Lower leg skin (tissue), 4 donors: ENCODE measurements around the gene WEE2. TPM values are rescaled to one million over a fixed set of nuclear protein-coding genes. Genes with fewer than 3 reads are reported as not detected.

ENCODE experiments used
- DNase-seq, 2 donors: peaks; one replicate each; pipeline ENCODE4 v3.0.0-alpha.2; 2019; ENCODE audit warnings: low spot score in 2 of 2
- H3K4me3 ChIP-seq: fragments of 200-600 bp; sonication (generic); 2 replicates; pipeline ENCODE4 v1.5.1; 2017; ENCODE audit warnings: mild to moderate bottlenecking, low read depth; ENCODE audit not compliant: poor library complexity, severe bottlenecking
- POLR2A ChIP-seq, 2 donors: fragments of 450-650 bp; IDR thresholded peaks; one replicate each; pipeline ENCODE4 v1.6.1; 2016 to 2017; ENCODE audit warnings: antibody characterized with exemption in 2 of 2, mild to moderate bottlenecking in 1 of 2, moderate library complexity in 1 of 2
- WGBS, 2 donors: methylation state at CpG; one replicate each; pipeline ENCODE4 v1.1.5; 2018; 5-methylcytosine and 5-hydroxymethylcytosine counted together
- intact Hi-C: fragments of 100-400 bp; cut with DNase I; formaldehyde crosslinking; loops from one replicate; pipeline ENCODE4 v1.15.0; 2023; ENCODE audit warnings: low total_unique reads
- total RNA-seq, 4 donors: library from RNA; depleted of rRNA; stranded (reverse); fragments of >200 nt; gene quantifications; one replicate each; pipeline ENCODE4 v1.1.0, GENCODE V29; 2016
- TF ChIP-seq, protein P1 (sequence below), 3 donors: fragments of 450-650 bp; IDR thresholded peaks; one replicate each; pipeline ENCODE4 v1.5.1; 2016; ENCODE audit warnings: antibody characterized with exemption in 3 of 3, mild to moderate bottlenecking in 3 of 3, moderate library complexity in 2 of 3

The WEE2 gene
- total RNA-seq, 4 donors from 2014 or later = not detected

DNA sequence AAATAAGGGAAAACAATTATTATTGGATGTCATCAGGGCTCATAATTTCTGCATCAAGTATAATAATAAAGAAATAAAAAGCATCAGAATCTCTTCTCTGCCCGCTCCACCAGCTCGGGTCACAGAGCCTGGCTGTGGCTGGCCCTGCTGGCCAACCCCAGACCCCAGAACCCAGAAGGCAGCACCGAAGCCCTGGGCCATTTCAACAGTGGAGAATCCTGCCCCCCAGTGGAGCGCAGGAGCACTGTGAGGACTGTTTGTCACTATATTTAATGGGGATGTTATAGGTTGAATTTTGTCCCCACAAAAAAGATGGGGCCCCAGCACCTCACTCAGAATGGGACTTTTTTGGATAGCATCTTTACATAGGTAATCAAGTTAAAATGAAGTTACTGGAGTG, 33.5 kb upstream of the WEE2 start:
- no peak for DNase-seq
- intact Hi-C loops = no loop called here
- TF ChIP-seq POLR2A (IDR thresholded peaks at IDR 0.05) = no peak
- TF ChIP-seq, protein P1, sequence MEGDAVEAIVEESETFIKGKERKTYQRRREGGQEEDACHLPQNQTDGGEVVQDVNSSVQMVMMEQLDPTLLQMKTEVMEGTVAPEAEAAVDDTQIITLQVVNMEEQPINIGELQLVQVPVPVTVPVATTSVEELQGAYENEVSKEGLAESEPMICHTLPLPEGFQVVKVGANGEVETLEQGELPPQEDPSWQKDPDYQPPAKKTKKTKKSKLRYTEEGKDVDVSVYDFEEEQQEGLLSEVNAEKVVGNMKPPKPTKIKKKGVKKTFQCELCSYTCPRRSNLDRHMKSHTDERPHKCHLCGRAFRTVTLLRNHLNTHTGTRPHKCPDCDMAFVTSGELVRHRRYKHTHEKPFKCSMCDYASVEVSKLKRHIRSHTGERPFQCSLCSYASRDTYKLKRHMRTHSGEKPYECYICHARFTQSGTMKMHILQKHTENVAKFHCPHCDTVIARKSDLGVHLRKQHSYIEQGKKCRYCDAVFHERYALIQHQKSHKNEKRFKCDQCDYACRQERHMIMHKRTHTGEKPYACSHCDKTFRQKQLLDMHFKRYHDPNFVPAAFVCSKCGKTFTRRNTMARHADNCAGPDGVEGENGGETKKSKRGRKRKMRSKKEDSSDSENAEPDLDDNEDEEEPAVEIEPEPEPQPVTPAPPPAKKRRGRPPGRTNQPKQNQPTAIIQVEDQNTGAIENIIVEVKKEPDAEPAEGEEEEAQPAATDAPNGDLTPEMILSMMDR (IDR thresholded peaks at IDR 0.05) = no peak
- no peak overlapping the region for H3K4me3 ChIP-seq
- WGBS, 2 donors = 71 to 77% methylated on average over 4 of the region's 4 CpGs

DNA sequence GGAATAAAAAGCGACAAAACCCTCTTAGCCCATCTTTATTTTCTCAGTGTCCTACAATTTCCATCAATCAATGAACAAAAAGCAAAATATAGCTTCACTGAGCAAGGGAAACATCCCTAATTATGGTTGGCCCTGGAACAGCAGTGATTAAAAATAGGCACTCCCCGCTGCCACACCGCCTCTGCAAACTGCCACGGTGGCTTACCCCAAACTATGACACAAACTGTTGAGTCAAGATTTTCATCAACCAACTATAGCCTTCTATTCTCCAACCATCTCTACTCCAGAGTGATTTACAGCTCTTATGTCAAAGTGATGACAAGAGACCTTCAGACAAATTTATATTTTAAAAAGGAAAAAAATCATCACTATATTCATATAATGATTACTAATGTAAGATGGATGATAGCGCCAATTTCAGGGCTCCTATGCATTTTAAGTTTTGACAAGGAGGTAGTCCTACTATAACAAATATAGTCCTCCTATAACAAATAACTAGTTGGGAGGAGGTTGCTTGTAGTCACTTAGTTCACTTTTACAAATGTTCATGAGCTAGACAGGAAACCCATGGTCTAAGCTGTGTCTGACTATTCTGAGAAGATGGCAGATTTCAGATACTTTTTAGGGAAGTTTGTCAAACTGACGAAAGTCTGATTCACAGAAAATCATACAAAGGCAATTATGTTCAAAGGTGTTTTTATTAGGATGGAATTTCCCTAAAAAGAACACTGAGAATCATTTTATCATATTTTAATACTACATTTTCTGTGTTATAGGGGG, 32.5 kb upstream of the WEE2 start:
- WGBS, 2 donors = 75 to 85% methylated on average over 6 of the region's 6 CpGs

DNA sequence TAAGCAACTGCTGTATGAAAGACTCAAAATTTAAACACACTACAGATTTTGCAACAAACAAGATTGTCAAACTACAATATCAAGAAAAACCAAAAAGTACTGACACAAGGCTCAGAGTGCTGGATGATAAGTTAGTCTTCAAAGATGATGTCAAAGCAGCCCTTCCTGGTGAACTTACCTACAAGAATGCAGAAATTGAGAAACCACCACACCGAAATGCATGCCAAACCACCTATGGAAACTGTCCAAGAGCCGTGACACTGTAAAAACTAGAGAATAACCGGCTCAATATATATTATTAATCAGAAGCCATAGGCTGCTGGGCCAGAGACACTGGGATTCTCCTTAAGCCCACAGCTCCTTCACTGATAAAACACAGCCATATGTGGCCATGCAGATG, 31.5 kb upstream of the WEE2 start:
- TF ChIP-seq, protein P1 (IDR thresholded peaks at IDR 0.05) = no peak
- TF ChIP-seq POLR2A (IDR thresholded peaks at IDR 0.05) = no peak
- intact Hi-C loops = no loop called here
- H3K4me3 ChIP-seq = no peak overlapping the region
- no peak for DNase-seq
- WGBS, 2 donors = 75 to 89% methylated on average over 3 of the region's 3 CpGs

More for the DNA sequence above, 32.5 kb upstream of the WEE2 start:
- TF ChIP-seq POLR2A (IDR thresholded peaks at IDR 0.05) = no peak
- TF ChIP-seq, protein P1 (IDR thresholded peaks at IDR 0.05) = no peak
- H3K4me3 ChIP-seq = no peak overlapping the region
- intact Hi-C loops = no loop called here
- DNase-seq = no peak

DNA sequence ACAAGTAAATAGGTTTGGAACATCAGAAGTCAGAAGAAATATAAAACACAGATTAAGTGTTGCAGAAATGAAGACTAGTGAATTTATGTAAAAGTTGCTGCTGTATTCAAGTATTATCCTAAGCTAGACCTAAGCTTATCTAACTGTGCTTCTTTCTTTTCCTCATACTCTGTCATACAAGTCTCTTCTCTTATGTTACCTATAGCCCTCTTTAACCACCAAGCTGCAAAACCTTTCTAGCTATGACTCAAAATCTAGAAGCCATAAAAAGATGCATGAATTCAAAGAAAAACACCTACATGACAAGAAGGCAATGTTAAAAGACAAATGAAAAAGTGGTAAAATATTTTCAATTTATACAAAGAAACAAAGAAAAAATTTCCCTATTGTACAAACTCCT, 29.1 kb upstream of the WEE2 start:
- H3K4me3 ChIP-seq = no peak overlapping the region
- intact Hi-C loops = no loop called here
- no peak for DNase-seq
- TF ChIP-seq, protein P1 (IDR thresholded peaks at IDR 0.05) = no peak
- no peak for TF ChIP-seq POLR2A (IDR thresholded peaks at IDR 0.05)

DNA sequence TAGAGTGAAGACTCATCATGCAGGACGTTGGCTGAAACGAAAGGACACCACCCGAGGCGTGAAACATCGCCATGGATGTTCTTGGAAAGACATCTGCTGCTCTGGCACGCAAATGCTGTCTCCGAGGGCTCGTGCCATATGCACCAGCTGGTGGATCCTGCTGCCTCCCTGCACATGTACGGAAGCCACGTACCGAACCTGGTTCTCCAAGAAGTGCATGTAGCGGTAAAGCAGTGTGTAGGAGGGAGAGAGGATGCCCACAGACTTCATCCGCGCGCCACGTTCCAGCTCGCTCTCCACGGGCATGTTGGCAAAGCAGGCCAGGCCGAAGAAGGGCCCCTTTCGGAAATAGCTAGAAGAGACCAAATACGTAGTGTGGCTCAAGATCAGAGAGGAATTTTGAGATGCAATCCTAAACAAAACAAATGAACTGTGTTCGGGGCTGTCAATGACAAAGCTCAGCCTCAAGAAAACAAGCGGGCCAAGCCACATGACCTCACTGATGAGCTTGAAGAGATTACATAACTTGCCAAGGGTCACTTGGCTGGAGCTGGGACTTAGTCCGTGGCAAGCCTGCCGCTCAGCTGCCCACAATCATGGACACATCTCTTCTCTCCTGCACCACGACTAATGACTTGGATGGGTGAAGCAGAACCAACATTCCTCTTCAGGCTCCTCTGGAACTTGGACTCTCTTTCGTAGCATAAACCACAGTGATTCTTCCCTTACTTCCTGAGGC, 22.7 kb upstream of the WEE2 start:
- intact Hi-C loops = no loop called here
- no peak for DNase-seq
- 88 to 93% methylated on average over 27 of the region's 27 CpGs for WGBS, 2 donors
- no peak overlapping the region for H3K4me3 ChIP-seq
- TF ChIP-seq POLR2A (IDR thresholded peaks at IDR 0.05) = no peak
- TF ChIP-seq, protein P1 (IDR thresholded peaks at IDR 0.05) = no peak
